NCI-H226 (cell line): ENCODE results near the gene PPBP.

Experiments used
- DNase-seq: peaks from one replicate; pipeline ENCODE4 v3.0.0-alpha.2; 2015

The PPBP gene, protein sequence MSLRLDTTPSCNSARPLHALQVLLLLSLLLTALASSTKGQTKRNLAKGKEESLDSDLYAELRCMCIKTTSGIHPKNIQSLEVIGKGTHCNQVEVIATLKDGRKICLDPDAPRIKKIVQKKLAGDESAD

DNA sequence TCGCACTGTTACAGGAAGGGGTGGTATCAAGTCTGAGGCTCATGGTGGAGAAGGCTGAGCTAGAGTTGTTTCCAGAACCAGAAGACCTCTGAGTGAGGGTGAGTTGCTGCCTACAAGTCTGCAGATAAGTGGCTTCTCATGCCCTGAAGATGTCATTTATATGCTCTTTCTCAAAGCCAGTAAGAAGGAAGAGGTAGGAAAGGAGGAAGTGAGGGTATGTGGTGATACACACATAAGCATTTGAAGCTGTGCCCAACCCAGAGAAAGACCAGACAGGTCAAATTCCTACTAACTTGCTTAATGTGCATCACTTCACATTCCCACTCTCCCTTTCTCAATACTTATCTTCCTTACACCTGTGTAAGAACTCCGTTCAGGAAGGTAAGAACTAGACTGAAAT is at the start of gene PPBP:
PPBP (minus strand) TSS at position 130 of the 400 bp plus-strand sequence; CDS start at position 43, 87 bp downstream.
- DNase-seq = peak; percentile 29

DNA sequence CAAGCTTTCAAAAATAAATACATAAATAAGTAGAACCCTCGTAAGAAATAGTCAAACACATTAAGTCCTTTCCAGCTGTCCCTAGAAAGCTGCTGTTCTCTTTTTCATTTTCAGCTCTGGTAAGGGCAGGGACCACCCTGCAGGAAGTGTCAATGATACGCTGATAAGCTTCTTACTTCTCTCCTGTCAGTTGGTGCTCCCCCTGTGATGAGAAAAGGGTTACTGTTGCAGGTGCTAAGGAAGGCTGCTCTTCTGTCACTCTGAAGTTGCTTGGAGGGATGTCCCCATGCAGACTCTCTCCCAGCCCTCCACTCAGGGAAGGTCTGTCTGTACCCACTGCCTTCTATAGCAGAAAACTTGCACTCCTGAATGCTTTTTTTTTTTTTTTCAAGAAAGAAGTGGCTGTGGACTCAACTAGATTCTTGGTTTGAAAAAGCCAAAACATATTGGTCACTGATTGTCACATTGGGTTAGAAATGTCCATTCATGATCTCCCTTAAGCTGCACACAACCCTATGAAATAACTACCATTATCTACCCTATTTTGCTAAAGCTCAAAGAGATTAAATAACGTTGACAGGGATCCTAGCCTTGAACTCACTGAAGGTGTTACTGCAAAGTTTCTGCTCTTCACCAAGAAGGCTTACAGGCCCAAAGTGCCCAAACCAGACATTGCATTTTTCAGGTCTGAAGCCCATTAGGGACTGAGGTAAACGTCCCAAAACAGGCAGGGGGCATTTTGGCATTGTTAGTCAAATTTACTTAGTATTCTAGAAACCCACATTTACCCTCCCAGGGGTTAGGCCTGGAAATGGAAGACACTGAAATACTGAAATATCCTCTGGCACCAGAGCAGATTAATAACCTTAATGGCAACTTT is 49.3 kb upstream of the PPBP start:
- no peak for DNase-seq

DNA sequence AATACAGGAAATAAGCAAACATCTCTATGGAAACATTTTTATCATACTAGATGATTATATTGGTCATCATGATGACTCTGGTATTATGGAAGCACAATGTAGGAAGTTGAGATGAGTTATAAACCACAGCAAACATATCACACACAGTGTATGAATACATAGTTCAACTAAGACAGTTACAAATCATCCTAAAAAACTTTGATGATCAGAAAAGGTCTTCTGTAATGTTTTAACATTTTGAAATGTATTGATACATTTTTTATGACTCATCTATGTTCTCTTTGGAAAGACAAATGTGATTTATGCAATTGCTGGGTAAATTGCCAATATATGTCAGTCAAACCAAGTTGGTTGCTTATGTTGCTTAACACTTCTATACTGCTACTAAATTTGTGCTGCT is 45.7 kb upstream of the PPBP start:
- DNase-seq = peak; percentile 24

DNA sequence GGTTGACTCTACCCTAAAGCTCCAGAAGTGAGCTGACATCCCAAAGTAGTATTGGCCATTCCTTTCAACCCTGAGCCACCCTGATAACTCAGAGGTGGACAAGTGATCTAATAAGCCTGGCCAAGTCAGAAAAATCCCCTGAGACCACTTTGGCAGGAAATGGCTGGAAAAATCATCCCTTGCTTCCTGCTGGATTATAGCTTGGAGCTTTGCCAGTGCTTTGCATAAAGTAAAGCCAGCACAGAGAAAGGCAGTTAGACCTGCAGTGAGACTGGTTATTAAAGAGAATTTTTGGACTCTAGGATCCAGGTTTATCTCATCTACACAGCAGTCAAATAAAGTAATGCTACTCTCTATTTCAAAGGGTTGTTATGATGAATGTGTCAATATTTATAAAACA is 44.1 kb upstream of the PPBP start:
- peak; percentile 6 for DNase-seq

DNA sequence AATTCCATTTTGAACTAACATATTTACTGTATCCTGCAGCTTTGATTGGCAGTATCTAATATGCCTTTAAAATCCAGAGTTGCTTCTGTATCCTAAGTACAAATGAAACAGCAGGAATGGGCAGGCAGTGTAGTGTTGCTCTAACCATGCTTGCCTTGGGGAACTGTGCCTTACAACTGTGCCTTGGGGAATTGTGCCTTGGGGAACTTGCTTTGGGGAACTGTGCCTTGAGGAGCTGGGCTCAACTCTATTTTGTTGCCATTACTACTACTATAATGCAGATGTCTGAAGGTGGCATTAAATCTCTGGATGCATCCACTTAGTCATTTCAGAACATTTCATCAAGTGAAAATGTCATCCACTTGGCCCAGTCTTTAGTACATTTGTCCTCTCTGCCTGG is 43.6 kb upstream of the PPBP start:
- DNase-seq = no peak

DNA sequence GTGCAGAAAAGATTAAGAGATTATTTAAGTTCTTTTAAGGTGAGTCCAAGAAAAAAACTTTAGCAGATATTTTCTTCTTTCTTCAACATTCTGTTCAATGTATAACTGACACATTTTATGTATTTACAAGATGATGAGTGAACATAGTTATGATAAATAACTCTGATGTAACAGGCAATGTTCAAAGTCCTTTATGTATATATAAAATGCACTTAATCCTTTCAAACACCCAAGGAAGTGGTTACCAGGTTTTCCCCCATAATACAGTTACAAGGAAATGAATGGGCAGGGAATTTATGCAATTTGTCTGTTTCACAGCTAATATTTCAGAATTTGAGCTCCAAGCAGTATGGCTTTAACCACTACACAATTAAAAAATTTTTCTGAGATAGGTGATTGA is 42.3 kb upstream of the PPBP start:
- no peak for DNase-seq

DNA sequence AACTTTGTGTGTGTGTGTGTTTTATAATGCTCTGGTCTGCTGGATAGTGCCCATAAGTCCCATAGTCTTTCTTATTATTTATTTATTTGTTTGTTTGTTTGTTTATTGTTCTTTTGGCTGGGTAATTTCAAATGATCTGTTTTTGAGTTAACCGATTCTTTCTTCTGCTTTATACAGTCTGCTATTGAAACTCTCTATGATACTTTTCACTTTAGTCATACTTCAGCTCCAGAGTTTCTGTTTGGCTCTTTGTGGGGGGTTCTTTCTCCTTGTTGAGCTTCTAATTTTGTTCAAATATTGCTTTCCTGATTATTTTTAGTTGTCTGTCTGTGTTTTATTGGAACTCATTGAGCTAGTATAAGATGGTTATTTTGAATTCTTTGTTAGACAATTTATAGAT is 40.5 kb upstream of the PPBP start:
- DNase-seq = no peak

DNA sequence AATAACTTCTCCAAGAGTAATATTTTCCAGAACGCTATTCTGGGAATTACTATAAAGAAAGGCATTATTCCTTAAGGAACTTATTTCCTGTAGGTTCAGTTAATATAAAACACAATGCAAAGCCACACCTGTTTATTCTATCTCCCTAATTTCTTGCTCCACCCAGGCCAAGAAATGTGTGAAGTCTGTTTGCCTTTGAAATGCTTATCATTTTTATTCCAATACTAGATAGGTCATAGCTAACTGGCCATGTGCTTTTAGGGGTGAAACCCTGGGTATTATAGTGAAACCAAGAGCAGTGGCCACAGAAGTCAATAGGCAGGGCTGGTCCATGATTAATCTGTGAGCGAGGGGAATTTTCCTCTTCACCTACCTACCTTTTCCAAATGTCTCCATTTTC is 35.7 kb upstream of the PPBP start:
- DNase-seq = no peak

DNA sequence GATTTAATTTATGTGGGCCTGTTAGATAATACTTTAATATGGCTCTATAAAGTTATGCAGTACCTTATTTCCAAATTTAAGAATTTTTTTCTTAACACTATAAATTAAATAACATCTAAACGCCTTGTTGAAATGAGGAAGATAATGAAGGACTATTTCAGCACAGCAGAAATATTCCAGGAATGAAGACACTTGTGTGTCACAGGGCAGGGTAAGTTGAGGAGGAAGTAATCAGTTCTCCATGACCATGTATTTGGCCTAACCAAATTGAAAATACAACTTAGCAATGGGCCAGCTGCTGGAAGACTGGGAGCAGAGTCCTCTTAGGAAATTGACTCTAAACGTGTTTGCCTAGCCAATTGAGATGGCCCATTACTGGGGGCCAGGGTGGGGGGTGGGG is 33.6 kb upstream of the PPBP start:
- DNase-seq = no peak

DNA sequence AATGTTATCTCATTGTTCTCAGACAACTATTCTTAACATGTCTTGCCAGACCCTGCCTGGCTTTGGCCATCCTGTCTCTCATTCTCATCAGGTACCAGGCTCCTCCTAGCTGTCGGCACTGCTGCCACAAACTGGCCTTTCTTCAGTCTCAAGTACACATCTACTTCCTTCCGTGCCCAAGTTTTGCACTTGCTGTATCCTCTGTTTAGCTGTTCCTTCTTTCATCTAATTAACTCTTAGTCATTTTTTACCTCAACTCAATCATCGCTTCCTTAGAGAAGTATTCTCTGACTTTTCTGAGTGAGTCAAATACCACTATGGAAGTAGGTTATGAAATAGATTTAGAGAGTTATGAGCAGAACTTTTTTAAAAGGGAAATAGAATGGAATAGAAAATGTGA is 30.8 kb upstream of the PPBP start:
- DNase-seq = no peak

DNA sequence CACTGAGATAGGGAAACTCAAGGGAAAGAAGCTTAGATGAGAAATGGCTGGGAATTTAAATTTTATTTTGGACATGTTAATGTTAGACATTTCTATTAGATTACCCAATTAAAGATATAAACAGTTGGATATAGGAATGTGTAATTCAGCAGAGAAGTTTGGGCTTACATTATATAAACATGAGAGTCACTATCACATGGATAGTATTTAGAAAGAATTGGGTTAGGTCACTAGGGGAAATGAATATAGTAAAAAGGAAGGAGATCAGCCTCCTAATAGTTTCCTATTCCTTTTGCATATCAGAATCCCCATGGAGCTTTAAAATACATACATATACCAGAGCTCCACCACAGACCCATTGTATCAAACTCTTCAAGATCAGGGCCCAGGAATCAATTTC is 30.1 kb upstream of the PPBP start:
- no peak for DNase-seq

DNA sequence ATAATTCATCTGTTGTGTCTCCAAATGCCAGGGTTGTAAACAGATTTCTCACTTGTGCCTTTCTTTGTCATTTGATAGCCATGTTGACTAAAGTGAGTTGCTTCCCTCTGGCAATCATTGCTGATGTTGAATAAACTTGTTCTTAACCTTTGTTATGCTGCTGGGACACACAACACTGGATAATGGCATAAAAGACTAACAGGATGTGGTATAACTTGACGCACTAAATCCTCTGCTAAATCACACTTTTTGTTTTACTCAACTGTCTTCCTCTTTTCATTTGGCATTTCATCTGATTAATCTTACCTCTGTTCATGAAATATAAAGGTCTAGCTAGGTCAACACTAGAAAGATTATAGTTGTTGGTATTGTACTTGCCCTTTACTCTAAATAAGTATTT is 28.1 kb upstream of the PPBP start:
- DNase-seq = no peak

DNA sequence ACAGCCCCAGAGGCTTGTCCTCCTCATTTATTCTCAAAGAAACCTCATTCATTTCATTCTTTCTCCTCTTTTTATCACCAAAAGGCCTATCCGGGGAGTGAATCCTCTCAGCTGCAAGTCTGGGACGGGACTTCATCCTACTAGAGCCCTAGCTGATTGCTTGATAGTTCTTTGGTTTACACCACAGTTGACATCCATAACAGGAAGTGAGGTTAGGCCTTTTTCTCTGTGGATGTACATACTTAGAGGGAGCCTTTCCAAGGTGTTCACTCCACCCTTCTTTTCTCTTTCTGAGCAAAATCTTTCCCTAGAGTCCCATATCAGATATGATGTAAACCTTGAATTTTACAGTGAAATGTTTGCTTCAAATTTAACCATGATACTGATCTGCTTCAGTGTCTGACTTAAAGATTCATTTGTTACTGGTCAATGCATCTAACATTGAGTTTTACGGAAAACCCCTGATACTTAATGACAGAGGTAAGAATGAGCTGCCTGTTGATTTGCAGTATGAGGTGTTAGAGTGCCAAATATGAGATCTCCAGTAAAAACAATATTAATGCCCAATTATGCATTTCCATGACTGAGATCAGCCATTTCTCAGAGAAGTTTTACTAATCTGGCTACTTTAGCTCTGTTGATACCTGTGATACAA is 27.3 kb upstream of the PPBP start:
- no peak for DNase-seq

DNA sequence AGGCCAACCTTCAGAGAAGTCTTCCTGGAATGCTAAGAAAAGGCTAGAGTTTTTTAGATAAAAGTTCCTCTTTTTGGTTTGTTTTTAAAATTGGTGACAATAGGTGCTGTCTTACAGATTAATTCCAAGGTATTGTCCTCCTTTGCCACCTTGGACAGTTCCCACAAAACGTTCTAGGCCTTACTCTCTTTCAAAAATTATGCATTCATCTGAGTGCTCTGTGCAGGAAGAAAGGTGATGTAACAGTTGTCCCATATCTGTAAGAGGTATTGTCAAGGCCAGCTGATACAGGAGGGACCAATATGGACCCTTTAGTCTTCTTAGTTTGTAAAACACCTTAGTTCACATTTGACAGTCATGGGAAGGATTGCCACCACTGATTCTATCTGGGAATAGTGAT is 26.3 kb upstream of the PPBP start:
- DNase-seq = no peak

DNA sequence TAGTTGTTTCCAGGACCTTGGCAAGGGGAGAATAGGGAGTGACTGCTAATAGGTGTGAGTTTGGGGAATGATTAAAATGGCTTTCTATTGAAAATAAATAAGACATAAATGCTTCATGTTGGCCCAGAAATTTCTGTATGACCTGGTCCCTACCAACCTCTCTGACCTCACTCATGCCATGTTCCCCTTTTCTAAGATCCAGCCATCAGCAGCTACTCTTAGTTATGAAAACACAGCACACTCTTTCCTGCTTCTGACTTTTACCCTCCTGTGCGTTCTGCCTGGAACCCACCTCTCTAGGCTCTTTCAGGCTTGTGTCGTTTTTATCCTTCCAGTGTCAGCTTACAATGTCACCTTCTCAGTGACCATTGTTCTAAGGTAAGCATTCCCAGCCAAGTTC is 25.3 kb upstream of the PPBP start:
- no peak for DNase-seq

DNA sequence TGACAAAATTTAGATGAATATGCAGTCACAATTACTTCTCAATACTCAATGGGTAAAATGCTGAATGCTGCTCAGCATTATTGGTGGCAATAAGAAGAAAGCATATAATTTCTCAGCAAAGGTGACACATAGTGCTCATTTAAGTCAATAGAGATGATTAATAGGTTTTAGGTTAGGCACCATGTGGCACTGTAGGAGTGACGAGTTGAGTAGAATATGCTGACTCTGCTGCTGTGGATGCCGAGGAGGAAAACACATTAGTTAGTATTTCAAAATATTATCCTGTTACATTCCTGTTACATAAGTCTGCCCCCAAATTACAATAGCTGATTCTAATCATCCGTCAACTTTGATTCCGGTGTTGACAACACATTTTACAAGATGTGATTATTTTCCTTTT is 24.1 kb upstream of the PPBP start:
- no peak for DNase-seq

DNA sequence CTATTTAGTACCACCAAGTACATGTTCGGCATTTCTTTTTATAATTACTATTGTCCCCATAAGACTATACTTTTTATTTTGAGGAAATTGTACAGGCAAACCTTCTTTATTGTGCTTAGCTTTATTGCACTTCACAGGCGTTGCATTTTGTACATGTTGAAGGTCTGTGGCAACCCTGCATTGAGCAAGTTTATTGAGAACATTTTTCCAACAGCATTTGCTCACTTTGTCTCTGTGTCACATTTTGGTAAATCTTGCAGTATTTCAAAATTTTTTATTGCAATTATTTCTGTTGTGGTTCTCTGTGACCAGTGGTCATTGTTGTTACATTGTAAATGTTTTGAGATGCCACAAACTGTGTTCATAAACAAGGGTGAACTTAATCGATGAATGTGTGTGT is 21.3 kb upstream of the PPBP start:
- no peak for DNase-seq

DNA sequence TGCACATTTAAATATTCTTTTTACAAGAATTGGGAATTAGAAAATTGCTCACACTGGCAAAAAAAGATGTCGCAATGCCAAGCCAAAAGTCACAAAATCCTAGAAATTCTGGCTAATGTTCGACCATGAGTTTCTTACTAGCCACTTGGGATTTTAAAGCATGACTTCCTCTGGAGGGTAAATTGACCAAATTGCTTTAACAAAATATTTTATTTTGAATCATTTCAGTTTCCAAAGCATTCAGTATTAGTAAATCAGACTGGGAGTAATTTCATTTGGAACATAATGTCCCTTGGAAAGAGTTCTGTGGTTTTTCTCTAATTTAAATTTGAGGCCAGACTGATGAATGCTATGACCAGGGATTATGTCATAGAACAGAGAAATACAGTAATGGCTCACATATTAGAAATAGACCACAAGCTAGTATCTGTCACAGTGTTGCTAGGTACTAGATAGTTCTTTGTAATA is 18.1 kb upstream of the PPBP start:
- no peak for DNase-seq

DNA sequence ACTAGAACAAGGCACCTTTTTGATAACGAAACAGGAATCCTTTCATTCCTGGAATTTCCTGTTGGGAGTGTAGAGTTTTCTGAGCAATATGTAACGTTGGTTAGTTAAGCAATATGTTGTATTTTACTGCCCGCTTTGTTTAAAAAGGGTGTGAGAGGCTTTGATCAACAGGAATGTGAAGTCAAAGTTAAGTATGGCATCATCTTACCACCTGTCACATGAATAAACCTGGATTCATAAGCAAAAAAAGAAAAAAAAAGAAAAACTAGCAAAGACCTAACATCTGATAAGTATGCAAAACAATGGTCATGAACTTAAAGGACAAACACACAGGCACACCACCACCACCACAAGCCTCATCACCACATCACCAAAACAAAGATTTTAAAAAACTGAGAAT is 17.5 kb upstream of the PPBP start:
- peak; percentile 65 for DNase-seq

DNA sequence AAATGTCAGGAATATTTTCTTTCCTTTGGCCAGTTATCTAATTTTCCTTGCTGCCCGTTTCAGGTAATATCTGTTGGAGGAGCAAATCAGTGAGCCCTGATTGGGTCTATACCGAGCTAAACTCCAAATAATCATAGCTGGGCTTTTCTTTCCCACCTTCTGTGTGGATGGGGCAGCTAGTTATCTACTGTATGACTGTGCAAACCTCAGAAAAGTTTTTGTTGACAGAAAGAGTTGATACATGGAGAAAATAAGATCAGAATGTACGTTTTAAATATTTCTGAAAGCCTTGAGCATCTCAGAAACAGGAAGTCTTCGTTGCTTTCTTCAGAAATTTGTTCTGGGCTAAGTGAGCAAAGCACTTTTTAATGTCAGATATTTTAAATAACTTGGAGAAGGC is 16.7 kb upstream of the PPBP start:
- no peak for DNase-seq

DNA sequence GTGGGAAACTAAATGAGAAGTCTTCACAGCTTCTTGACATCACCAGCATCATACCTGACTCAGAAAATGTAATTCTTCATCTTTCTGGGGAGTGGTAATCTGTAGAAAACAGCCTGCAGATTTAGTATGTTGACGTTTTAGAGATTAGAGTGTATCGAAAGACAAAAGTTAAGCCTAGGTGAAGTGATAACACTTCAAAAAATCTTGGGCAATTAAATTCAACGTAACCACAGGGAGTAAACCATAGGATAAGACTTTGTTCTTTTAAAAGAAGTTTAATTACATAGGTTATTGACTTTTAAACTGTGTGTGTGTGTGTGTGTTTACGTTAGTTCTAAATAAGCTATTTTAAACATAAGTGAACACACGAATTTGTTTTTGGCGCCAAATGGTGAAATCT is 12.3 kb upstream of the PPBP start:
- no peak for DNase-seq

DNA sequence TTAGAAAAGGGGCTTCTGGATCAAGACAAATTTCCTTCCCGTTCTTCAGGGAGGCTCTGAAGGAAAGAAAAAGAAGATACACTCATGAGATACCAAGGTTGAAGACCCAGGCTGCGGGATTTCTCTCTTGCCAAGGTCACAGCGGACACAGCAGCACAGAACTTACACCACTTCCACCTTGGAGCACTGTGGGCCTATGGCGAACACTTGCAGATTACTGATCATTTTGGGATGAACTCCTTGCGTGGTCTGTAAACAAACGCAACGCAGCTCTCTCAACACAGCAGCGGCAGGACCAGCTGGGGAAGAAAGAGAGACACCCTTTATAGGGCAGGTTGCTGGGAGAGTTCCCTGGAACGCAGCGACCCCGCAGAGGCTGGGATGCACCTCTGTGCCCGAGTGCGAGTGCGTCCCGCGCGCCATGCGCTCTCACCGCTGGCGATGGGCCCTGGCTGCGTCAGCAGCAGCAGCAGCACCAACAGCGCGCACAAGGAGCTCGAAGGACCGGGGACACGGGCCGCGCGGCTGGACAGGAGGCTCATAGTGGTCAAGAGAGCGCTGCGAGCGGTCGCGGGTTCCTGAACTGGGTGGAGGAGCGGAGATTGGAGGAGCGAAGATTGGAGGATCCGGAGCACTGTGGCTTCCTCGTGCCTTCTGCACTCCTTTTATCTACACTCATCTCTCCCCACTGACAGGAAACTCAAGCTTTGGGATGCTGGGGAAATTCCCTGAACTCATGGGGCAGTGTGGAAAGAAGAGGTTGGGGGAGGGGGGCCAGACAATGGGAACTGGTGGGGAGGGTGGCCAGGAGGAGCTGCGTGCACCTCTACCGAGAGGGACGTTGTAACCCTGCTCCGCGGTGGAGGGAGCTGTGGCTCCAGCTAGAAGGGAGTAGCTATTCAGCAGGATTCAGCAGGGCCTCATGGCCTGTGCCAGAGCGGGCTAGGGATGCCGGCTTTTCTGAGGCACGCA is 10.3 kb upstream of the PPBP start, which contains the start of gene CXCL5:
CXCL5 (minus strand) TSS at position 638 of the 972 bp plus-strand sequence; CDS start at position 542, 96 bp downstream.
- DNase-seq = no peak

DNA sequence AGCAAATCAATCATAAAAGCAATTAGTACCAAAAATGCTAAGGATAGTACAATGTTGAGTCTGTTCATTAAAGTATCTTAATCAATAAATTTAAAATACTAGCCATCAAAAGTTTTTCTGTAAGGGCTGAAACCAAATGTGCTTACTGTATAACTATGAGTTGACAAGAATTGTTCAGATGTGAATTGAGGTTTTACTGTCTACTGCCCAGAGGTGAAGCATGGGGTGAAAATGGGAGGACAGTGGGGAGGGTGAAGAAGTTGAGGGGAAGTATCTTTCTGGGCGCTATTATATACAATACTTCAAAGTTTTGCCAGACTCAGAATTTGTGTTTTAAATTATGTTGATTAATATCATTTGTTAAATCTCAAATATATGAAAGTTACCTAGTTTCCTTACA is 4.1 kb upstream of the PPBP start:
- no peak for DNase-seq
